ENCODE results near the gene AKIRIN2. TPM values are rescaled to one million over a fixed set of nuclear protein-coding genes. Genes with fewer than 3 reads are reported as not detected.

Gene AKIRIN2
- total RNA-seq, 2 donors from 2014 or later, result 30.2 to 48.3 TPM

- no peak overlapping the region for H3K9ac ChIP-seq (ENCODE audit: low read depth in 2 of 2, low read length in 2 of 2)
- no peak overlapping the region for H3K4me3 ChIP-seq
- H3K4me1 ChIP-seq, result peaks cover 12% of the 10 kb centered on the region
- H3K36me3 ChIP-seq, result no peaks in the 10 kb centered on the region
- DNase-seq, result no peak
- no peak overlapping the region for H3K27ac ChIP-seq
- no peaks in the 10 kb centered on the region for H3K27me3 ChIP-seq
- H3K9me3 ChIP-seq, result no peaks in the 10 kb centered on the region
- intact Hi-C loops (cut with DNase I), result no loop called here
- no peak for TF ChIP-seq CTCF (IDR thresholded peaks at IDR 0.05)
These were observed 29.0 kb upstream of the AKIRIN2 start for GRCh38 chr6:87731080-87731479.

GRCh38 chr6:87729965-87730719 is 28.1 kb upstream of the AKIRIN2 start:
- no peak overlapping the region for H3K4me3 ChIP-seq
- H3K4me1 ChIP-seq, result peaks cover 12% of the 10 kb centered on the region
- H3K36me3 ChIP-seq, result no peaks in the 10 kb centered on the region
- no peak overlapping the region for H3K27ac ChIP-seq
- peak overlapping the region in 1 of 2 donors; percentile 7 for H3K9ac ChIP-seq (ENCODE audit: low read depth in 2 of 2, low read length in 2 of 2)
- DNase-seq, result peak; percentile 62
- intact Hi-C loops (cut with DNase I), result no loop called here
- TF ChIP-seq CTCF (IDR thresholded peaks at IDR 0.05), result no peak
- H3K9me3 ChIP-seq, result no peaks in the 10 kb centered on the region
- H3K27me3 ChIP-seq, result no peaks in the 10 kb centered on the region

- intact Hi-C loops (cut with DNase I), result no loop called here
- Histone ChIP-seq H3K27ac (peak overlapping the region; percentile 16), H3K27me3 (no peaks in the 10 kb centered on the region), H3K4me1 (peaks cover 12% of the 10 kb centered on the region), H3K4me3 (no peak overlapping the region), H3K36me3 (no peaks in the 10 kb centered on the region), H3K9me3 (no peaks in the 10 kb centered on the region), H3K9ac (ENCODE audit: low read depth in 2 of 2, low read length in 2 of 2) (no peak overlapping the region)
- no peak for DNase-seq
- no peak for TF ChIP-seq CTCF (IDR thresholded peaks at IDR 0.05)
These were observed 26.7 kb upstream of the AKIRIN2 start for GRCh38 chr6:87728706-87729105.

GRCh38 chr6:87724983-87725811 is 23.2 kb upstream of the AKIRIN2 start:
- Histone ChIP-seq H3K4me1 (peaks cover 3% of the 10 kb centered on the region), H3K27ac (no peak overlapping the region), H3K27me3 (no peaks in the 10 kb centered on the region), H3K36me3 (no peaks in the 10 kb centered on the region), H3K9me3 (no peaks in the 10 kb centered on the region), H3K4me3 (no peak overlapping the region), H3K9ac (ENCODE audit: low read depth in 2 of 2, low read length in 2 of 2) (no peak overlapping the region)
- intact Hi-C loops (cut with DNase I), result no loop called here
- DNase-seq, result no peak
- TF ChIP-seq CTCF (IDR thresholded peaks at IDR 0.05), result no peak

GRCh38 chr6:87723170-87724078 is 21.4 kb upstream of the AKIRIN2 start:
- Histone ChIP-seq H3K9me3 (no peaks in the 10 kb centered on the region), H3K4me1 (no peaks in the 10 kb centered on the region), H3K36me3 (no peaks in the 10 kb centered on the region), H3K27me3 (no peaks in the 10 kb centered on the region), H3K4me3 (no peak overlapping the region), H3K9ac (ENCODE audit: low read depth in 2 of 2, low read length in 2 of 2) (no peak overlapping the region), H3K27ac (no peak overlapping the region)
- no peak for TF ChIP-seq CTCF (IDR thresholded peaks at IDR 0.05)
- intact Hi-C loops (cut with DNase I), result no loop called here
- peak; percentile 41 for DNase-seq
